GM13976 (cell line): ENCODE results near the gene AMN.

ENCODE experiments used
- DNase-seq: peaks from one replicate; pipeline ENCODE4 v3.0.0; 2012; ENCODE audit warnings: low spot score
- in situ Hi-C: fragments of 300-500 bp; cut with MboI; formaldehyde crosslinking; loops from one replicate; pipeline ENCODE4 v1.12.0; 2022; ENCODE audit warnings: low sequenced_read_pairs, mixed read lengths, inconsistent platforms; ENCODE audit not compliant: unreplicated experiment
- TF ChIP-seq, protein P1 (sequence below): IDR thresholded peaks from 2 replicates; pipeline ENCODE4 v1.5.1; 2012; ENCODE audit warnings: borderline replicate concordance, mild to moderate bottlenecking; ENCODE audit not compliant: insufficient read depth; ENCODE audit errors: extremely low read depth, missing control alignments, control extremely low read depth

The AMN gene

DNA sequence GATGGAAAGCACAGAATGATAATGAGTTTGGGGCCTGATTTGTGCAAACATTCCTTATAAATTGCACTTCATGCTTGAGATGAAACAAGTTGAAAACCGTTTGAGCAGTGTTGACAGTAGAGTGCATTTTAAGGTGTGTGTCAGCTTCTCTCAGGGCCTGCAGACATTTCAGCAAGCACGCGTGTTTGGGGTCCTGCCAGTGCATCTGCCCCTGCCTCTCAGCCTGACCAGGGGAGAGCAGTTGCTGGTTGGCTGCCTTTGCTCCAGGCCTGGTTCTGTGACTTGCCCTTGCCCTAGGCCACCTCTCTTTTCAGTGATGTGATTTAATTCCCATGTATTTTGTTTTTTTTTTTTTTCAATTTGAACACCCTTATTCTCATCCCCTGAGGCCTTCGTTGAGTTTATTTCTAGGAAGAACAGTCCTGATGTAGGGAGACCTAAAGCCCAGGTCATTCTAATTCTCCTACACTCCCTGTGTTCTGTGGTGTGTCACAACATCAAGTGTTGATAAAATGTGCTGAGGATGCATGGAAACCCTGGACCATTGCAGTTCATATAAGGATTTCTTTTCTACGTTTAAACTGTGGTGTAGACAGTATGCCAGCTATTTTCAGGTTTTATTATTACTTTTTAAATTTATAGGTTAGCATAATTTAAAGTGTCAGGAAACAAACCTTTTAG is 40.1 kb upstream of the AMN start:
- in situ Hi-C loops, result no loop called here
- DNase-seq, result no peak
- TF ChIP-seq, protein P1, sequence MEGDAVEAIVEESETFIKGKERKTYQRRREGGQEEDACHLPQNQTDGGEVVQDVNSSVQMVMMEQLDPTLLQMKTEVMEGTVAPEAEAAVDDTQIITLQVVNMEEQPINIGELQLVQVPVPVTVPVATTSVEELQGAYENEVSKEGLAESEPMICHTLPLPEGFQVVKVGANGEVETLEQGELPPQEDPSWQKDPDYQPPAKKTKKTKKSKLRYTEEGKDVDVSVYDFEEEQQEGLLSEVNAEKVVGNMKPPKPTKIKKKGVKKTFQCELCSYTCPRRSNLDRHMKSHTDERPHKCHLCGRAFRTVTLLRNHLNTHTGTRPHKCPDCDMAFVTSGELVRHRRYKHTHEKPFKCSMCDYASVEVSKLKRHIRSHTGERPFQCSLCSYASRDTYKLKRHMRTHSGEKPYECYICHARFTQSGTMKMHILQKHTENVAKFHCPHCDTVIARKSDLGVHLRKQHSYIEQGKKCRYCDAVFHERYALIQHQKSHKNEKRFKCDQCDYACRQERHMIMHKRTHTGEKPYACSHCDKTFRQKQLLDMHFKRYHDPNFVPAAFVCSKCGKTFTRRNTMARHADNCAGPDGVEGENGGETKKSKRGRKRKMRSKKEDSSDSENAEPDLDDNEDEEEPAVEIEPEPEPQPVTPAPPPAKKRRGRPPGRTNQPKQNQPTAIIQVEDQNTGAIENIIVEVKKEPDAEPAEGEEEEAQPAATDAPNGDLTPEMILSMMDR, result no peak

GRCh38 chr14:102883089-102883541 is 39.3 kb upstream of the AMN start:
- DNase-seq, result no peak
- TF ChIP-seq, protein P1, result no peak
- in situ Hi-C loops, result no loop called here

- in situ Hi-C loops, result no loop called here
- TF ChIP-seq, protein P1, result no peak
- no peak for DNase-seq
These were observed 38.9 kb upstream of the AMN start for GRCh38 chr14:102883554-102883953.

DNA sequence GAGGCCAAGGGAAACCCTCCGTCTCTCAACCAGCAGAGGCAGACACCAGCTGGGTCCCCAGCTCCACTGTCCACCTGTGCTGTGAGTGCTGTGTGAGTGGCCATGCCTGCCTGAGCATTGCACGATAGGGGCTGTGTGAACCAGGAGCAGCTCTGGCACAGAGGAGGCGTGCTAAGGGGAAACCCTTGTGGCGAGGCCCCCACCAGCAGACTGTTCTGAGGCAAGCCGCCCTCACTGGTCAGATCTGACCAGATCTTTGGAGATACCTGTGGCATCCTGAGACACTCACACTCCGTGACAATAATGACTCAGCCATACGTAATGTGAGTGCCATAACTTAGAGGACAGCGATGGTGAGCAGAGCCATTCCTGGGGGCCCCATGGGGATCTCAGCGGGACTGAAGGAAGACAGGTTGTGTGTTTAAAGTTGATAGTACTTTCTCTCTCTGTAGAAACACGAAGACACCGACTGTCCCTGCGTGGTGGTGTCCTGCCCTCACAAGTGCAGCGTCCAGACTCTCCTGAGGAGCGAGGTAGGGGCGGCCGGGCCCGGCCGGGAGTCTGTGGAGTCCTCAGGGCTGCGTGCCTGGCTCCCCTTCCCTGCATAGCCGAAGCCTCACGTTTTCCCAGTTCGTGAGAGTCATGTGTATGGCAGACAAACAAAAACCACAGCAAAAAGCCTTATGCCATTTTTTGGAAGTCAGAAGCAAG is 36.6 kb upstream of the AMN start:
- in situ Hi-C loops, result no loop called here
- no peak for DNase-seq
- TF ChIP-seq, protein P1, result no peak

DNA sequence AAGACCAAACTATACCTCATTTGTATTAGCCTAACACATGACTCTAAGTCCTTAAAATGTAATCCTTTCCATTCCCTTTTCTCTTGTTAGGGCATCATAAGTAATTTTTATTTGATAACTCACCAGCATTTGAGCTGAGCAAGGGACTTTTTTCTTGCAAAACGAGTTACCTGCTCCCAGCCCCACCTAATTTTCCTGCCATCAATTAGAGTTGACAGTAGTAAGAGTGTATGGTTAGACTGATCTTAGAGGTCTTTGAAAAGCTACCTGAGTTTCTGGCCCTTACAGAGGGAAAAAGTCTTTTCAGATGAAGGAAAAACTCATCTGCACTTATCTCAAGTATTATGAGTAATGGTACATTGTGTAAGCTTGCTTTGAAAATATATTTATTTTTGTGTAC is 33.7 kb upstream of the AMN start:
- in situ Hi-C loops, result no loop called here
- TF ChIP-seq, protein P1, result no peak
- DNase-seq, result no peak

DNA sequence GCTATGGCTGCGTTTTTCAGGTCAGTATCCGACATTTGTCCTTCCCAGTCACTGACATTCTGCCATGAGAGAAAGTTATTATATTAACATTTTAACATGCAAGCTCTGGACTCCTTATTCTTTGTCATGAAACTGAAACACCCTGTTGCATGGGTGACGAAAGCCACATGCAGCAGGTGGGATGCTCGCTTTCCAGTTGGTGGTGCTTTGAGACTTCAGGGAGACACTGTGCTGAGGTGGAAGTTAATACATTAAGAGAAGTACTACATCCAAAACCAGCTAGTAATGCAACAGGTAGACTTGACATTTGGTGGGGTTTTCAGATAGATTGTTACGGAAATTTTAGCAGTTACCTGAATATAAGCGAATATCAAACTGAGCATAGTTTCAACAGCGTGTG is 32.8 kb upstream of the AMN start:
- in situ Hi-C loops, result no loop called here
- TF ChIP-seq, protein P1, result no peak
- DNase-seq, result no peak
